Effector CD4-positive, alpha-beta T cell (primary cell): ENCODE results near the gene TOP3B.

Experiments
- DNase-seq: peaks from one replicate; pipeline ENCODE4 v3.0.0-alpha.2; 2020
- total RNA-seq: gene quantifications from one replicate; lab custom pipeline; 2026; lab: John Stamatoyannopoulos, UW

Gene TOP3B, protein sequence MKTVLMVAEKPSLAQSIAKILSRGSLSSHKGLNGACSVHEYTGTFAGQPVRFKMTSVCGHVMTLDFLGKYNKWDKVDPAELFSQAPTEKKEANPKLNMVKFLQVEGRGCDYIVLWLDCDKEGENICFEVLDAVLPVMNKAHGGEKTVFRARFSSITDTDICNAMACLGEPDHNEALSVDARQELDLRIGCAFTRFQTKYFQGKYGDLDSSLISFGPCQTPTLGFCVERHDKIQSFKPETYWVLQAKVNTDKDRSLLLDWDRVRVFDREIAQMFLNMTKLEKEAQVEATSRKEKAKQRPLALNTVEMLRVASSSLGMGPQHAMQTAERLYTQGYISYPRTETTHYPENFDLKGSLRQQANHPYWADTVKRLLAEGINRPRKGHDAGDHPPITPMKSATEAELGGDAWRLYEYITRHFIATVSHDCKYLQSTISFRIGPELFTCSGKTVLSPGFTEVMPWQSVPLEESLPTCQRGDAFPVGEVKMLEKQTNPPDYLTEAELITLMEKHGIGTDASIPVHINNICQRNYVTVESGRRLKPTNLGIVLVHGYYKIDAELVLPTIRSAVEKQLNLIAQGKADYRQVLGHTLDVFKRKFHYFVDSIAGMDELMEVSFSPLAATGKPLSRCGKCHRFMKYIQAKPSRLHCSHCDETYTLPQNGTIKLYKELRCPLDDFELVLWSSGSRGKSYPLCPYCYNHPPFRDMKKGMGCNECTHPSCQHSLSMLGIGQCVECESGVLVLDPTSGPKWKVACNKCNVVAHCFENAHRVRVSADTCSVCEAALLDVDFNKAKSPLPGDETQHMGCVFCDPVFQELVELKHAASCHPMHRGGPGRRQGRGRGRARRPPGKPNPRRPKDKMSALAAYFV
- 41.5 reads per million, percentile 64 among the genes with 10 or more reads in this experiment for total RNA-seq

GRCh38 chr22:21982338-21982965 is at the start of gene TOP3B:
Gene TOP3B (minus strand): TSS chr22:21982787. CDS start chr22:21975709, 7,078 bp downstream.
- peak; percentile 73 for DNase-seq

DNA sequence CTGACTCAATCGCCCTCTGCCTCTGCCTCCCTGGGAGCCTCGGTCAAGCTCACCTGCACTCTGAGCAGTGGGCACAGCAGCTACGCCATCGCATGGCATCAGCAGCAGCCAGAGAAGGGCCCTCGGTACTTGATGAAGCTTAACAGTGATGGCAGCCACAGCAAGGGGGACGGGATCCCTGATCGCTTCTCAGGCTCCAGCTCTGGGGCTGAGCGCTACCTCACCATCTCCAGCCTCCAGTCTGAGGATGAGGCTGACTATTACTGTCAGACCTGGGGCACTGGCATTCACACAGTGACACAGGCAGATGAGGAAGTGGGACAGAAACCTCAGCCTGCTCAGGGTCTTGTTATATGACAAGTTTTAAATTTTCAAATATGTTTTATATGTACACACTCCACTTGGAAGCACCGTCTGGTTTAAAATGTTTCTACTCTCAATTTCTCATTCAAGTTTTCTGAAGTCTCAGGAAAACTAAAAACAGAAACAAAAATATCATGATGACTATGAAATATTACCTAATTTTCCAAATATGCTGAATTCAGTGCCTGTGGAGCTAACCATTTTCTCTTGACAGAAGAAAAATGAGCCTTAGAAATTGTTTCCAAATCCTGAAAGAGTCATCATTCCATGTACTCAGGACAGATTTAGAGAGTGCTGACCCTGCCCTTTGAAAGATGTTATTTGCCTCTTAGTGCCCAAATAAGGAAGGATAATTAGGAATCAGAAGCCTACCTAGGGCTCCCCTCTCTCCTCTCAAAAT is 48.8 kb upstream of the TOP3B start:
- DNase-seq, result no peak

DNA sequence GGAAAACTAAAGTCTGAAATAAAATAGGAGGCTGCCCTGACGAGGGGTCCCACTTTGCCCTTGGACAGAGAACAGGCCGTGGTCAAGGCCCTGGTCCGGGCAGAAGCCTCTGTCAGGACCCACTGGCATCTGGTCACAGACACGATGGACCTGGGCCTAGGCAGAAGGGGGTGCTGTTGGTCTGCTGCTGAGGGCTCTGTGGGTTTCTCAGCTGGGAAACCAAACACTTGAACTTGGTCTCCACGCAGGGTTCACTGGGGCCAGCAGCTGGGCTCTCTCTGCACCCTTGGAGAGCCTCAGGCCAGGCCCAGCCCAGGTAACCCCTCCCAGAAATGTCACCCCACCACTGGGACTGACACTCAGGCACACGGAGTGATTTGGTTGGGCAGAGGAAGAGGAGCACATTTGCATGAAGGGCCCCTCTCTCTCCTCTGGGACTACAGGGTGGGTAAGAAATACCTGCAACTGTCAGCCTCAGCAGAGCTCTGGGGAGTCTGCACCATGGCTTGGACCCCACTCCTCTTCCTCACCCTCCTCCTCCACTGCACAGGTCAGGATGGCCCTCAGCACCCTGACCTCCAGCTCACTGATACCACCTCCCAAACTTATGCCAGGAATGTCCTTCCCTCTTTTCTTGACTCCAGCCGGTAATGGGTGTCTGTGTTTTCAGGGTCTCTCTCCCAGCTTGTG is 48.1 kb upstream of the TOP3B start:
- DNase-seq, result no peak

GRCh38 chr22:22027955-22028354 is 45.4 kb upstream of the TOP3B start:
- DNase-seq, result no peak

GRCh38 chr22:22026157-22026831 is 43.7 kb upstream of the TOP3B start:
- DNase-seq, result no peak

- no peak for DNase-seq
Measured at GRCh38 chr22:22025320-22026156, 43.0 kb upstream of the TOP3B start.

DNA sequence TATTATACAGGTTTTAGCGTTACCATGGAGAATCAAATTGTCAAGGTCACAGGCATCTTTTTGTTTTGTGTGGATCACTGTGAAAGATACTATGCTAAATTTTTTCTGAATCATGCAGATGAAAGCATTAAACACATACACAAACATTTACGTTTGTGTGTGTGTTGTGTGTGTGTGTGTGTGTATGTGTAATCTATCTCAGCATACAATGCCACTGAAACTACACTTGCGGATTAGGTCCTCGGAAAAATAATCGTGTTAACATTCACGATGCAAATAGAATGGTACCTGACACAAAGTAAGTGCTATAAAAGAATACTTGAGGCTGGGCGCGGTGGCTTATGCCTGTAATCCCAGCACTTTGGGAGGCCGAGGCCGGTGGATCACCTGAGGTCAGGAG is 41.9 kb upstream of the TOP3B start:
- DNase-seq, result no peak

- DNase-seq, result no peak
Measured at GRCh38 chr22:22023581-22024137, 41.1 kb upstream of the TOP3B start.

- no peak for DNase-seq
Measured at GRCh38 chr22:22022947-22023534, 40.5 kb upstream of the TOP3B start.

DNA sequence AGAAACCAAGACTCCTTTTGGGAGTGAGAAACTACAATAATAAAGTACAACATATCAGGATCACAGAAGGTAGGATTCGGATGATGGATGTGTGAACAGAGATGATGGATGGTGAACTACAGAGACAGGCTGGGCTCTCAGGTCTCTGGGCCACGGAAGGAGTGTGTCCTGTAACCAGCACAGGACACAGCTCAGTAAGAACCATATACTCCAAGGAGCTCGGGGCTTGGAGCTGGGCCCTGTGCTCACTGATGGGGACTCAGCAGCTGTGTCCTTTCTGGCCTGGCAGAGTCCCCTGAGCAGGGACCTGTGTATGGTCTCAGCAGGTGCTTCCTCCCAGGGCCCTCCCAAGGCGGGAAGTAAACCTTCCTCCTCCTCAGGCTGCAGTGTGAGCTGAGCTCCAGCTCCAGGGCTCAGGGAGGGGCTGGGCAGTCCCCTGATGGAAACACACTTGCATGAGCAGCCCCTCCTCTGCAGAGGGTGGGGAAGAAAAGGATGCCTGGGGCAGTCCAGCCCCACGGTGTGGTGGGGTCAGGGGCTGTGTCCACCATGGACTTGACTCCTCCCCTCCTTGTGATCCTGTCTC is 39.8 kb upstream of the TOP3B start:
- DNase-seq, result no peak

DNA sequence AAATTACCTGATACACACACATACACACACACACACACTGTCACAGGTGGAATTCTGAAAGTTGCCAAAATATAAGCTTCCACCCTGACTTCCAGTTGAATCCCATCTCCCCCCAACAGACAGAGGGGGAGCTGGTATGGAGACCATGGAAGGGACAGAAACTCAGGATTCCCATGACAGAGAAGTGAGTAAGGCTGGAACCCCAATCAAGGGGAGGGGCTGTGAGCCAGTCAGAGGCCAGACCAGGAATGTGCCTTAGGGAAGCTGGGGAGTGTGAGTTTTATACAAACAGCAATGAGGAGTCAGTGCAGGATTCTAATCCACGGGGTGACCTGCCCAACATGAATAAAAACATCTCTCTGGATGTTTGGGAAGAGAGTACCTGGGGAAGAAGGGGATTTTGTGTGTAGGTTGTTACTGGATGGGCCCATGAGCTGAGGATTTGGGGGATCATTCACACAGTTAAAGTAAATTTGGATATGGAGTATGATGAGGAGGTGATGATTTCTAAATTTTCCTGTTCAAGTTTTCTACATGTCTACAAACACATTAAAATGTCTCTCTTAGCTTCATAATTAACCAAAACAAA is 38.7 kb upstream of the TOP3B start:
- no peak for DNase-seq

- DNase-seq, result no peak
Measured at GRCh38 chr22:22020425-22020852, 37.9 kb upstream of the TOP3B start.

DNA sequence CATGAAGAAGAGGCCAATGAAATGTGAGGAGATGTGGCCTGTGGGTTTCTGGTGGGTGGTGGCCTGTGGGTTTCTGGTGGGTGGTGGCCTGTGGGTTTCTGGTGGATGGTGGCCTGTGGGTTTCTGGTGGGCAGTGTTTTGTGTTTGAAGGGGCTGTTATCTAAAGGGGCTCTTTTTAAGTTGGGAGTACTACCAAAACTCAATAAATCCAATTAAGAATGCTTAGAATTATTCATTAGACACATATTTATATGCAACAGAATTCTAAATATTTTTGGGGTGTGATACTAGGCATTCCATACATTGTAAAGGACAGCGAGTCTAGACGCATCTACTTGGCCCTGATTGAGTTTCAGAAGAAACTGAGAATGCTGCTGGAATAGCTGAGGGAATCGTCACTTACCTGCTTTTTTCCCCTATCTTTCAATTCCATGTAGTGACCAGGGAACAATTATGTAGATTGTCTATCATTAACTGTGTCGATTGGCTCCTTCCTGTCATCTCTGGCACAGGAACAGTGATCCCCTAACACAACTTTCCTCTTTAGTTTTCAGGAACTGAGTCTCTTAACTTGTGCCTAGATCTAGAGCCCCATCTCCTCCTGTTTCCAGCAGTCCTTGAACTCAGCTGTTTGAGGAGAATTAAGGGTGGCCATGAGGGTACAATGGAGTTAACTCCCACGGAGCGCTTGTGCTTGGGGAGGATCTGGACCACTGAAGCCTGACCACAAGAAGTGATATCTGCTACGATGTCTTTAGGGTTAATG is 37.3 kb upstream of the TOP3B start:
- no peak for DNase-seq

- no peak for DNase-seq
Measured at GRCh38 chr22:22018825-22019658, 36.5 kb upstream of the TOP3B start.

GRCh38 chr22:22015631-22016030 is 33.0 kb upstream of the TOP3B start:
- DNase-seq, result no peak

- DNase-seq, result no peak
Measured at GRCh38 chr22:22014285-22014659, 31.7 kb upstream of the TOP3B start.
